ENCODE measurements around the gene ATP1B1. TPM values are rescaled to one million over a fixed set of nuclear protein-coding genes. Genes with fewer than 3 reads are reported as not detected.

Gene ATP1B1
- total and polyA plus RNA-seq, 9 of the 15 experiments (the other 6 are each of a cell fraction or from before 2014, with no cell fraction given) = 0.76 to 3.0 (median 1.7) TPM

DNA sequence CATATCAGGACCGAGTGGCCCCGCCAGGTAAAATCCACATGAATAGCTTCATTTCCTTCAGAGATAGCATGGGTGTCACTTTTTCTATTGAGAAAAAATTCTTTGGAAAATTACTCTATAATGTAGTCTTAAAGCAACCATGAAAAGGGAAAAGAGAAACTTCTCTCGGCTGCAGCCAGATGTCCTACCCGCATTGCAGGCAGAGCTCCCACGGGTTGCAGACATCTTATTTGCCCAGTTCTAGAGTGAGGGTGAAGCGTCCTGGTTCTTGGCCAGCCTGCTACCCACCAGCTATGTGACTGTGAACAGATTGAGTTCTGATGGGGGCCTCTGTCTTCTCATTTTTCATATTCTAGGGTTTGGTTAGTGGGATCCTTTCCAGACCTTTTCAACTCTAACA lies 5.0 kb downstream of the ATP1B1 start:
- WGBS (ENCODE audit: insufficient coverage, low coverage, missing lambda C conversion rate) = 47% methylated on average over 6 of the region's 6 CpGs
- Histone ChIP-seq H3K27me3 (ENCODE audit: control insufficient read depth in 2 of 2, insufficient read depth in 2 of 2, low read length in 2 of 2) (peaks cover 0 to 6% of the 10 kb centered on the region in 2 experiments; a peak in 1 of 5 replicates), H2AFZ (ENCODE audit: low read depth, low read length) (no peak overlapping the region), H3K4me1 (replicated peaks in 1 of 2; ENCODE audit: control insufficient read depth in 2 of 2, insufficient read depth in 2 of 2, low read length in 2 of 2) (peaks cover 3 to 11% of the 10 kb centered on the region in 2 experiments; a peak in 4 of 5 replicates), H3K36me3 (ENCODE audit: control insufficient read depth, insufficient read depth, low read length) (no peaks in the 10 kb centered on the region), H3K9ac (ENCODE audit: insufficient read depth in 1 of 2, low read depth in 2 of 2, low read length in 2 of 2) (no peak overlapping the region), H3K4me3 (no peak overlapping the region), H3K4me2 (ENCODE audit: insufficient read depth, low read length) (no peak overlapping the region), H3K27ac (ENCODE audit: extremely low read depth, low read depth, low read length) (no peak overlapping the region), H4K20me1 (replicated peaks; ENCODE audit: control insufficient read depth, insufficient read depth, low read length) (no peaks in the 10 kb centered on the region), H3K79me2 (ENCODE audit: control insufficient read depth, insufficient read depth, low read length) (no peaks in the 10 kb centered on the region), H3K9me3 (replicated peaks; ENCODE audit: control insufficient read depth, insufficient read depth, low read depth, low read length) (no peaks in the 10 kb centered on the region), H3K9me1 (ENCODE audit: control insufficient read depth, insufficient read depth, low read length) (no peaks in the 10 kb centered on the region)
- BruUV-seq (replicated peaks) = no TSS peak
- FAIRE-seq = no peak
- in situ Hi-C loops (cut with MboI) = no loop called here
- ChIA-PET POLR2A (interaction anchor here (0.5 to 1.6 kb wide), 4 partner anchors 11 to 235 kb away, joined by 3 read pairs; no protein-coding TSS in a partner anchor), CTCF (ENCODE audit: low intra/inter-chr PET ratio) (no interaction called here)
- no peak for ATAC-seq
- intact Hi-C loops (cut with micrococcal nuclease) = no loop called here
- DNase-seq (ENCODE audit: extremely low read depth in 1 of 4, low spot score in 3 of 4) = no peak
- TF ChIP-seq ZNF561 (CRISPR knock-in tag; conservative IDR thresholded peaks at IDR 0.05) (no peak), ZKSCAN8 (CRISPR knock-in tag; IDR thresholded peaks at IDR 0.05) (no peak), ILK (tag; IDR thresholded peaks at IDR 0.05; ENCODE audit: borderline replicate concordance, low read depth) (no peak), CBX5 (IDR thresholded peaks at IDR 0.05; ENCODE audit: borderline replicate concordance, low read depth) (no peak), ZNF785 (CRISPR knock-in tag; IDR thresholded peaks at IDR 0.05) (no peak), ETV6 (IDR thresholded peaks at IDR 0.05; ENCODE audit: borderline replicate concordance in 1 of 2, low read depth in 2 of 2, low read length in 1 of 2) (no peak), ETV6 (CRISPR knock-in tag; IDR thresholded peaks at IDR 0.05; ENCODE audit: borderline replicate concordance) (no peak), MEF2D (tag; conservative IDR thresholded peaks at IDR 0.05; ENCODE audit: low read depth) (no peak), ZNF311 (CRISPR knock-in tag; IDR thresholded peaks at IDR 0.05) (no peak), KDM5B (IDR thresholded peaks at IDR 0.05; ENCODE audit: insufficient replicate concordance, low read depth, low read length) (no peak), GTF2F1 (IDR thresholded peaks at IDR 0.05; ENCODE audit: low read depth, low read length) (no peak), POLR2G (IDR thresholded peaks at IDR 0.05; ENCODE audit: low read depth, low read length) (no peak), ZNF57 (CRISPR knock-in tag; IDR thresholded peaks at IDR 0.05) (no peak), POLR3G (IDR thresholded peaks at IDR 0.05; ENCODE audit: extremely low read depth, insufficient read length, insufficient replicate concordance) (no peak), NFE2L1 (tag; IDR thresholded peaks at IDR 0.05; ENCODE audit: borderline replicate concordance, low read depth) (no peak), MIER1 (IDR thresholded peaks at IDR 0.05; ENCODE audit: low read depth) (no peak), ZNF41 (CRISPR knock-in tag; conservative IDR thresholded peaks at IDR 0.05) (no peak)
- TF ChIP-seq, protein P1, sequence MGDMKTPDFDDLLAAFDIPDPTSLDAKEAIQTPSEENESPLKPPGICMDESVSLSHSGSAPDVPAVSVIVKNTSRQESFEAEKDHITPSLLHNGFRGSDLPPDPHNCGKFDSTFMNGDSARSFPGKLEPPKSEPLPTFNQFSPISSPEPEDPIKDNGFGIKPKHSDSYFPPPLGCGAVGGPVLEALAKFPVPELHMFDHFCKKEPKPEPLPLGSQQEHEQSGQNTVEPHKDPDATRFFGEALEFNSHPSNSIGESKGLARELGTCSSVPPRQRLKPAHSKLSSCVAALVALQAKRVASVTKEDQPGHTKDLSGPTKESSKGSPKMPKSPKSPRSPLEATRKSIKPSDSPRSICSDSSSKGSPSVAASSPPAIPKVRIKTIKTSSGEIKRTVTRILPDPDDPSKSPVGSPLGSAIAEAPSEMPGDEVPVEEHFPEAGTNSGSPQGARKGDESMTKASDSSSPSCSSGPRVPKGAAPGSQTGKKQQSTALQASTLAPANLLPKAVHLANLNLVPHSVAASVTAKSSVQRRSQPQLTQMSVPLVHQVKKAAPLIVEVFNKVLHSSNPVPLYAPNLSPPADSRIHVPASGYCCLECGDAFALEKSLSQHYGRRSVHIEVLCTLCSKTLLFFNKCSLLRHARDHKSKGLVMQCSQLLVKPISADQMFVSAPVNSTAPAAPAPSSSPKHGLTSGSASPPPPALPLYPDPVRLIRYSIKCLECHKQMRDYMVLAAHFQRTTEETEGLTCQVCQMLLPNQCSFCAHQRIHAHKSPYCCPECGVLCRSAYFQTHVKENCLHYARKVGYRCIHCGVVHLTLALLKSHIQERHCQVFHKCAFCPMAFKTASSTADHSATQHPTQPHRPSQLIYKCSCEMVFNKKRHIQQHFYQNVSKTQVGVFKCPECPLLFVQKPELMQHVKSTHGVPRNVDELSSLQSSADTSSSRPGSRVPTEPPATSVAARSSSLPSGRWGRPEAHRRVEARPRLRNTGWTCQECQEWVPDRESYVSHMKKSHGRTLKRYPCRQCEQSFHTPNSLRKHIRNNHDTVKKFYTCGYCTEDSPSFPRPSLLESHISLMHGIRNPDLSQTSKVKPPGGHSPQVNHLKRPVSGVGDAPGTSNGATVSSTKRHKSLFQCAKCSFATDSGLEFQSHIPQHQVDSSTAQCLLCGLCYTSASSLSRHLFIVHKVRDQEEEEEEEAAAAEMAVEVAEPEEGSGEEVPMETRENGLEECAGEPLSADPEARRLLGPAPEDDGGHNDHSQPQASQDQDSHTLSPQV (IDR thresholded peaks at IDR 0.05) = no peak
- TF ChIP-seq, protein P2, sequence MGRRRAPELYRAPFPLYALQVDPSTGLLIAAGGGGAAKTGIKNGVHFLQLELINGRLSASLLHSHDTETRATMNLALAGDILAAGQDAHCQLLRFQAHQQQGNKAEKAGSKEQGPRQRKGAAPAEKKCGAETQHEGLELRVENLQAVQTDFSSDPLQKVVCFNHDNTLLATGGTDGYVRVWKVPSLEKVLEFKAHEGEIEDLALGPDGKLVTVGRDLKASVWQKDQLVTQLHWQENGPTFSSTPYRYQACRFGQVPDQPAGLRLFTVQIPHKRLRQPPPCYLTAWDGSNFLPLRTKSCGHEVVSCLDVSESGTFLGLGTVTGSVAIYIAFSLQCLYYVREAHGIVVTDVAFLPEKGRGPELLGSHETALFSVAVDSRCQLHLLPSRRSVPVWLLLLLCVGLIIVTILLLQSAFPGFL (CRISPR knock-in tag; IDR thresholded peaks at IDR 0.05) = no peak
